WI38 (cell line): ENCODE data around the gene RAB5A.
A peak's percentile ranks its signal among the peaks of the same experiment; 100 is the strongest.
"Not testable (repeated sequence)": the region's sequence is repeated elsewhere in the genome, so short reads cannot be mapped to it uniquely, and the experiment has no call there.

Source experiments
- H3K4me3 ChIP-seq: 2 replicates; pipeline ENCODE4 v1.5.1; 2011; ENCODE audit warnings: low read depth, mild to moderate bottlenecking, control low read depth, low read length
- TF ChIP-seq, protein P1 (sequence below): IDR thresholded peaks from 2 replicates; pipeline ENCODE4 v1.5.1; 2012; ENCODE audit warnings: low read depth, mild to moderate bottlenecking, control low read depth, low read length

RAB5A gene

DNA sequence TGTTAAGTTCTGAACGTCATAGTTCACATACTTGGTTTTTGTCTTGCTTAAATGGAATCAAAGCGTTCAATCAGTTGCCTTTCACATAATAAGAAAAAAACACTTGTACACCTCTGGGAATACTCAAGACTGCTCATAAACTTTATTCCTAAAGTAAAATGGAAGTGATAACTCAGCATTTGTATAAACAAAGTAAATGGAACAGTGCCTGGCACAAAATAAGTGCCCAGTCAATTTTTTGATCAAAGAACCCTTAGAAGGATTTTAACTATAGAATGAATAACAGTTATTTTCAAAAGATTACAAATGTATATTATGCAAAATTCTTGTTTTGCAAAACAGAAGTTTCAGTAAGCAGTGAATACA, 1.3 kb downstream of the RAB5A start:
- TF ChIP-seq, protein P1, sequence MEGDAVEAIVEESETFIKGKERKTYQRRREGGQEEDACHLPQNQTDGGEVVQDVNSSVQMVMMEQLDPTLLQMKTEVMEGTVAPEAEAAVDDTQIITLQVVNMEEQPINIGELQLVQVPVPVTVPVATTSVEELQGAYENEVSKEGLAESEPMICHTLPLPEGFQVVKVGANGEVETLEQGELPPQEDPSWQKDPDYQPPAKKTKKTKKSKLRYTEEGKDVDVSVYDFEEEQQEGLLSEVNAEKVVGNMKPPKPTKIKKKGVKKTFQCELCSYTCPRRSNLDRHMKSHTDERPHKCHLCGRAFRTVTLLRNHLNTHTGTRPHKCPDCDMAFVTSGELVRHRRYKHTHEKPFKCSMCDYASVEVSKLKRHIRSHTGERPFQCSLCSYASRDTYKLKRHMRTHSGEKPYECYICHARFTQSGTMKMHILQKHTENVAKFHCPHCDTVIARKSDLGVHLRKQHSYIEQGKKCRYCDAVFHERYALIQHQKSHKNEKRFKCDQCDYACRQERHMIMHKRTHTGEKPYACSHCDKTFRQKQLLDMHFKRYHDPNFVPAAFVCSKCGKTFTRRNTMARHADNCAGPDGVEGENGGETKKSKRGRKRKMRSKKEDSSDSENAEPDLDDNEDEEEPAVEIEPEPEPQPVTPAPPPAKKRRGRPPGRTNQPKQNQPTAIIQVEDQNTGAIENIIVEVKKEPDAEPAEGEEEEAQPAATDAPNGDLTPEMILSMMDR = no peak
- peak overlapping the region; percentile 95 for H3K4me3 ChIP-seq

GRCh38 chr3:19950316-19950715, 3.4 kb downstream of the RAB5A start:
- TF ChIP-seq, protein P1 = no peak
- H3K4me3 ChIP-seq = no peak overlapping the region

DNA sequence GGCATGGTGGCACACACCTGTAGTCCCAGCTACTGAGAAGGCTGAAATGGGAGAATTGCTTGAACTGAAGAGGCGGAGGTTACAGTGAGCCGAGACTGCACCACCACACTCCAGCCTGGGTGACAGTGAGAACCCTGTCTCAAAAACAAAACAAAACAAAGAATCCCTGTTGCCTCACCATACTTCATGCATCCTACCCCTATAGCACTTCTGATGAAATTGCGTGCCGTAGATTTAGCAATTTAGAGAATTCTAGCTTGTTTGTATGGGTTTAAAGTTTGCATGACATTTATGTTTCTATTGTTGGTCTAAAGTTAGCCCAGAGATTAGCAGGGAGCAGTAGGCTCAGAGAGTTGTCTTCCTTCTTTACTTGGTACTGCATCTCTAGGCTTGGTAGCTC, 7.8 kb downstream of the RAB5A start:
- no peak overlapping the region for H3K4me3 ChIP-seq
- TF ChIP-seq, protein P1 = no peak

DNA sequence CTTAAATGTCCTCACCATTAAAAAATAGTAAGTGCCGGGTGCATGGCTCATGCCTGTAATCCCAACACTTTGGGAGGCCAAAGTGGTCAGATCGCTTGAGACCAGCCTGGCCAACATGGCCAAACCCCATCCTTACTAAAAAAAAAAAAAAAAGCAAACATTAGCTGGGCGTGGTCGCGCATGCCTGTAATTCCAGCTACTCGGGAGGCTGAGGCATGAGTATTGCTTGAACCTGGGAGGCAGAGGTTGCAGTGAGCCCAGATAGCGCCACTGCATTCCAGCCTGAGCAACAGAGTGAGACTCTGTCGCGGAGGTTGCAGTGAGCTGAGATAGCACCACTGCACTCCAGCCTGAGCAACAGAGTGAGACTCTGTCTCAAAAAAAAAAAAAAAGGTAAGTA, 10.5 kb downstream of the RAB5A start:
- not testable (repeated sequence) for H3K4me3 ChIP-seq

- H3K4me3 ChIP-seq = no peak overlapping the region
- TF ChIP-seq, protein P1 = no peak
Observed at GRCh38 chr3:19959505-19959904, 12.6 kb downstream of the RAB5A start.

GRCh38 chr3:19960696-19961095, 13.8 kb downstream of the RAB5A start:
- TF ChIP-seq, protein P1 = no peak
- H3K4me3 ChIP-seq = no peak overlapping the region

DNA sequence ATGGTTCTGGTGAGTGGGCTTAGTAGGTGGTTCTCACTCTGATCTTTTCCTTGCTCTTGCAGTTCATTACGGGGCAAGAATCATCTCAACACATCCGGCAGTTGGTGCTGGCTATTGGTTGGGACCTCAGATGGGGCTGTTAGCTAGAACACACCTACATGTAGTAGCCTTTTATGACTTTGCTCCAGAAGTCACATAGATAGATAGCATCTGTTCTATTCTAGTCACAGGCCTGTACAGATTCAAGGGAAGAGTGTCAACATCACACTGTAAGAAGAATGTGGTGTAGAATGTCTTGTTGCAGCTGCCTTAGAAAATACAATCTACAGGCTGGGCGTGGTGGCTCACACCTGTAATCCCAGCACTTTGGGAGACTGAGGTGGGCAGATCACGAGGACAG, 15.1 kb downstream of the RAB5A start:
- TF ChIP-seq, protein P1 = no peak
- H3K4me3 ChIP-seq = no peak overlapping the region

- TF ChIP-seq, protein P1 = no peak
Observed at GRCh38 chr3:19967208-19967607, 20.3 kb downstream of the RAB5A start.

More at GRCh38 chr3:19967208-19967607, 20.3 kb downstream of the RAB5A start:
- no peak overlapping the region for H3K4me3 ChIP-seq
